T-helper 17 cell (primary cell): Measurements from ENCODE around the gene HS6ST2. TPM values are rescaled to one million over a fixed set of nuclear protein-coding genes. Genes with fewer than 3 reads are reported as not detected.
"Not testable (repeated sequence)": the region's sequence is repeated elsewhere in the genome, so short reads cannot be mapped to it uniquely, and the experiment has no call there.

Experiments
- ATAC-seq: fragments of 150-1000 bp; cut with Tn5 transposase; 2 replicates; pipeline ENCODE4 v1.10.0; 2021; ENCODE audit warnings: mild to moderate bottlenecking, moderate library complexity
- DNase-seq, 3 donors: peaks; one replicate each; pipeline versions ENCODE4 v3.0.0 to v3.0.0-alpha.2; 2020 to 2021
- H3K9me3 ChIP-seq: one replicate; pipeline ENCODE4 v1.7.0; 2013; ENCODE audit warnings: low read length, mild to moderate bottlenecking; ENCODE audit not compliant: control insufficient read depth, poor library complexity, severe bottlenecking
- H3K27ac Mint-ChIP-seq: one replicate; pipeline ENCODE4 v1.8.0; 2022; ENCODE audit warnings: mild to moderate bottlenecking, moderate library complexity, mixed read lengths
- H3K27me3 Mint-ChIP-seq: one replicate; pipeline ENCODE4 v1.8.0; 2022; ENCODE audit warnings: mixed read lengths
- H3K36me3 Mint-ChIP-seq: one replicate; pipeline ENCODE4 v1.8.0; 2022; ENCODE audit warnings: low read depth, mixed read lengths
- H3K4me1 Mint-ChIP-seq: one replicate; pipeline ENCODE4 v1.8.0; 2022; ENCODE audit warnings: mild to moderate bottlenecking, mixed read lengths
- H3K4me3 Mint-ChIP-seq: one replicate; pipeline ENCODE4 v1.8.0; 2022; ENCODE audit warnings: mild to moderate bottlenecking, moderate library complexity, mixed read lengths
- total RNA-seq, 4 donors: library from RNA in 2 of 4; stranded (reverse) in 2 of 4; gene quantifications; one replicate each; pipeline ENCODE4 v1.2.3 and lab custom pipeline; 2022 to 2026

HS6ST2 gene
- total RNA-seq, 2 donors from 2014 or later: not detected

- H3K4me1 Mint-ChIP-seq: no peaks in the 10 kb centered on the region
- H3K4me3 Mint-ChIP-seq: no peak overlapping the region
- ATAC-seq (no peak), DNase-seq (no peak)
- H3K36me3 Mint-ChIP-seq: no peaks in the 10 kb centered on the region
- no peaks in the 10 kb centered on the region for H3K9me3 ChIP-seq
- H3K27me3 Mint-ChIP-seq: peaks cover 5% of the 10 kb centered on the region
- no peak overlapping the region for H3K27ac Mint-ChIP-seq
Measured at GRCh38 chrX:132908891-132909290, 49.5 kb downstream of the HS6ST2 start.

- Mint-ChIP-seq H3K27ac (no peak overlapping the region), H3K4me3 (no peak overlapping the region), H3K27me3 (no peaks in the 10 kb centered on the region), H3K36me3 (no peaks in the 10 kb centered on the region), H3K4me1 (no peaks in the 10 kb centered on the region)
- no peaks in the 10 kb centered on the region for H3K9me3 ChIP-seq
- DNase-seq: no peak
- ATAC-seq: no peak
Measured at GRCh38 chrX:132900633-132901293, 57.7 kb downstream of the HS6ST2 start.

DNA sequence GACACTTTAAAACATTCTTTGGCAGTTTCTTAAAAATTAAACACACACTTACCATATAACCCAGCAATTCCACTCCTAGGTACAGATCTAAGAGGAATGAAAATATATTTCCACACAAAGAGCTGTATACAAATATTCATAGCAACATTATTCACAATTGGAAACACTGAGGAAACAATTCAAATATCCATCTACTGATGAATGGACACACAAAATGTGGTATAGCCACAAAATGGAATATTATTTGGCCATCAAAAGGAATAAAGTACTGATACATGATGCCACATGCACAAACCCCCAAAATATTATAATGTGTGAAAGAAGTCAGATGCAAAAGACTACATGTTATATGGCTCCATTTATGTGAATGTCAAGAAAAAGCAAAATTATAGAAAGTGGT is 70.9 kb downstream of the HS6ST2 start:
- no peaks in the 10 kb centered on the region for H3K9me3 ChIP-seq
- Mint-ChIP-seq H3K36me3 (no peaks in the 10 kb centered on the region), H3K27me3 (no peaks in the 10 kb centered on the region), H3K4me1 (no peaks in the 10 kb centered on the region), H3K4me3 (no peak overlapping the region), H3K27ac (no peak overlapping the region)
- ATAC-seq (no peak), DNase-seq (no peak)

GRCh38 chrX:132883358-132883915 is 75.0 kb downstream of the HS6ST2 start:
- Mint-ChIP-seq H3K27ac (no peak overlapping the region), H3K27me3 (no peaks in the 10 kb centered on the region), H3K36me3 (no peaks in the 10 kb centered on the region), H3K4me3 (no peak overlapping the region), H3K4me1 (no peaks in the 10 kb centered on the region)
- no peaks in the 10 kb centered on the region for H3K9me3 ChIP-seq
- no peak for DNase-seq
- ATAC-seq: no peak

- H3K4me1 Mint-ChIP-seq, H3K27me3 Mint-ChIP-seq, H3K36me3 Mint-ChIP-seq, DNase-seq, H3K4me3 Mint-ChIP-seq, H3K9me3 ChIP-seq, H3K27ac Mint-ChIP-seq, ATAC-seq: not testable (repeated sequence)
Measured at GRCh38 chrX:132880753-132881152, 77.7 kb downstream of the HS6ST2 start.

- ATAC-seq (no peak), DNase-seq (no peak)
- Mint-ChIP-seq H3K36me3 (no peaks in the 10 kb centered on the region), H3K4me3 (no peak overlapping the region), H3K4me1 (no peaks in the 10 kb centered on the region), H3K27me3 (peaks cover 5% of the 10 kb centered on the region), H3K27ac (no peak overlapping the region)
- H3K9me3 ChIP-seq: no peaks in the 10 kb centered on the region
Measured at GRCh38 chrX:132877954-132878536, 80.4 kb downstream of the HS6ST2 start.

- H3K9me3 ChIP-seq: peaks cover 3% of the 10 kb centered on the region
- Mint-ChIP-seq H3K4me3 (no peak overlapping the region), H3K36me3 (no peaks in the 10 kb centered on the region), H3K27ac (no peak overlapping the region), H3K27me3 (peaks cover 5% of the 10 kb centered on the region), H3K4me1 (no peaks in the 10 kb centered on the region)
- DNase-seq (no peak), ATAC-seq (no peak)
Measured at GRCh38 chrX:132876523-132877338, 81.7 kb downstream of the HS6ST2 start.

- Mint-ChIP-seq H3K36me3 (no peaks in the 10 kb centered on the region), H3K4me1 (no peaks in the 10 kb centered on the region), H3K27ac (no peak overlapping the region), H3K4me3 (no peak overlapping the region), H3K27me3 (peaks cover 5% of the 10 kb centered on the region)
- H3K9me3 ChIP-seq: peaks cover 3% of the 10 kb centered on the region
- ATAC-seq: no peak
- DNase-seq: no peak
Measured at GRCh38 chrX:132875650-132876522, 82.5 kb downstream of the HS6ST2 start.

DNA sequence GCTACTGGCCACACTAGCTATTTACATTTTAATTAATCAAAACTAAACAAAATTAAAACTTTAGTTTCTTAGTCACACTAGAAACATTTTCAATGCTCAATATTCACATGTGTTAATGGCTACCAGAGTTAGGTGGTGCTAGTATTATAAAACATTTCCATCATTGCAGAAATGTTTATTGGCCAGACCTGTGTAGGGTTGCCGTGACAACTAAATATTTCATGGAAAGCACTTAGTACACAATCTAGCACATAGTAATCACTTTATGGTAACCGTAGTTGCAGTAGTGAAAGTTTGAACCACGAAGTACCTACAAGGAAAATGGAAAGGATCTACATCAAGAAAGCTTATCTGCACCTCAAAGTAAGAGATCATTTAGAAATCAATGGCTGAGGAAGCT is 95.9 kb downstream of the HS6ST2 start:
- DNase-seq: no peak
- no peaks in the 10 kb centered on the region for H3K9me3 ChIP-seq
- no peaks in the 10 kb centered on the region for H3K36me3 Mint-ChIP-seq
- H3K27ac Mint-ChIP-seq: no peak overlapping the region
- peaks cover 3% of the 10 kb centered on the region for H3K4me1 Mint-ChIP-seq
- no peak for ATAC-seq
- no peak overlapping the region for H3K4me3 Mint-ChIP-seq
- no peaks in the 10 kb centered on the region for H3K27me3 Mint-ChIP-seq

- Mint-ChIP-seq H3K4me3 (no peak overlapping the region), H3K4me1 (peaks cover 3% of the 10 kb centered on the region), H3K36me3 (no peaks in the 10 kb centered on the region), H3K27me3 (no peaks in the 10 kb centered on the region), H3K27ac (no peak overlapping the region)
- DNase-seq (no peak), ATAC-seq (no peak)
- H3K9me3 ChIP-seq: no peaks in the 10 kb centered on the region
Measured at GRCh38 chrX:132861076-132861475, 97.4 kb downstream of the HS6ST2 start.

- no peaks in the 10 kb centered on the region for H3K9me3 ChIP-seq
- H3K27me3 Mint-ChIP-seq: no peaks in the 10 kb centered on the region
- H3K36me3 Mint-ChIP-seq: no peaks in the 10 kb centered on the region
- no peak for DNase-seq
- no peak for ATAC-seq
- H3K27ac Mint-ChIP-seq: no peak overlapping the region
- H3K4me3 Mint-ChIP-seq: no peak overlapping the region
- H3K4me1 Mint-ChIP-seq: peaks cover 3% of the 10 kb centered on the region
Measured at GRCh38 chrX:132860200-132860599, 98.2 kb downstream of the HS6ST2 start.

DNA sequence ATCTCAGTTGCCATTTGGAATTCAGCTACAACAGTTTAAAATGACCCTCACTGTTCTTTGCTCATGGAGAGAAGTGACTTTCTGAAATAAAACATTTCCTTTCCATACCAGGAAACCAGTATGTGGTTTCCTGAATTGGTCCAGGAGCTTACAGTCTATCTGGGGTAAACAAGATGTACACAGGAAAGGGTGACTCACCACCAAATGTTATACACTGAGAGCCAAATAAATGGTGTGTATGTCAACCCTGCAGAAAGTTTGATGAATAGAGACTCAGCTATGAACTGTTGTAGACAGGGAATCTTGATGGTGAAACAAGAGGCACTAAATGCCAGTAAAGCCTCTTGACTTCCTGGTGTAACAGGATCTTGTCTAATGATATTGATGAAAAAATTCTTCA is 100.4 kb downstream of the HS6ST2 start:
- no peak overlapping the region for H3K27ac Mint-ChIP-seq

More for the DNA sequence above, 100.4 kb downstream of the HS6ST2 start:
- no peaks in the 10 kb centered on the region for H3K27me3 Mint-ChIP-seq
- no peak for DNase-seq
- no peak overlapping the region for H3K4me3 Mint-ChIP-seq
- H3K9me3 ChIP-seq: no peaks in the 10 kb centered on the region
- no peaks in the 10 kb centered on the region for H3K36me3 Mint-ChIP-seq
- ATAC-seq: no peak
- peaks cover 3% of the 10 kb centered on the region for H3K4me1 Mint-ChIP-seq
